SK-N-SH treated with all-trans-retinoic acid at 6 μM for 48 hours (cell line): ENCODE measurements around the gene CHD3.

ENCODE experiments used
- ATAC-seq: fragments of 200-7000 bp; cut with Tn5 transposase; 3 replicates; pipeline ENCODE4 v1.9.1; 2020; ENCODE audit warnings: mild to moderate bottlenecking, moderate library complexity
- ARNTL ChIP-seq: fragments of 450-650 bp; formaldehyde crosslinking; IDR thresholded peaks from 2 replicates; pipeline ENCODE4 v1.5.0; 2020; ENCODE audit warnings: low read depth, mild to moderate bottlenecking, moderate library complexity, borderline replicate concordance
- BACH2 ChIP-seq: fragments of 250-450 bp; sonication (Bioruptor Pico); IDR thresholded peaks from 2 replicates; pipeline ENCODE4 v1.9.0; 2021; ENCODE audit warnings: mild to moderate bottlenecking, borderline replicate concordance
- CREB5 ChIP-seq: fragments of 250-450 bp; sonication (Bioruptor Pico); IDR thresholded peaks from 2 replicates; pipeline ENCODE4 v1.5.1; 2020; ENCODE audit warnings: low read depth, mild to moderate bottlenecking, moderate library complexity
- CSDC2 ChIP-seq: fragments of 250-450 bp; sonication (Bioruptor Pico); IDR thresholded peaks from 2 replicates; pipeline ENCODE4 v1.5.0; 2020; ENCODE audit warnings: mild to moderate bottlenecking, moderate library complexity
- CSRNP3 ChIP-seq: fragments of 250-450 bp; sonication (Bioruptor Pico); IDR thresholded peaks from 2 replicates; pipeline ENCODE4 v1.5.1; 2021; ENCODE audit warnings: mild to moderate bottlenecking, moderate library complexity
- ESRRG ChIP-seq: fragments of 250-450 bp; sonication (Bioruptor Pico); IDR thresholded peaks from 2 replicates; pipeline ENCODE4 v1.6.1; 2021; ENCODE audit warnings: mild to moderate bottlenecking
- GLIS3 ChIP-seq: fragments of 250-450 bp; sonication (Bioruptor Pico); IDR thresholded peaks from 2 replicates; pipeline ENCODE4 v1.5.0; 2020; ENCODE audit warnings: mild to moderate bottlenecking, moderate library complexity
- ISL1 ChIP-seq: fragments of 250-450 bp; sonication (Bioruptor Pico); IDR thresholded peaks from 2 replicates; pipeline ENCODE4 v2.1.2; 2022; ENCODE audit warnings: mild to moderate bottlenecking, moderate library complexity
- OSR1 ChIP-seq: fragments of 250-450 bp; sonication (Bioruptor Pico); IDR thresholded peaks from 2 replicates; pipeline ENCODE4 v1.8.0; 2022; ENCODE audit warnings: moderate library complexity, mild to moderate bottlenecking, inconsistent platforms
- PATZ1 ChIP-seq: fragments of 250-450 bp; sonication (Bioruptor Pico); IDR thresholded peaks from 2 replicates; pipeline ENCODE4 v1.8.0; 2020; ENCODE audit warnings: mild to moderate bottlenecking, moderate library complexity, borderline replicate concordance
- POU6F1 ChIP-seq: fragments of 250-450 bp; sonication (Bioruptor Pico); IDR thresholded peaks from 2 replicates; pipeline ENCODE4 v1.8.0; 2021; ENCODE audit warnings: low read depth, mild to moderate bottlenecking, moderate library complexity, borderline replicate concordance
- SNAI2 ChIP-seq: fragments of 250-450 bp; sonication (Bioruptor Pico); IDR thresholded peaks from 2 replicates; pipeline ENCODE4 v1.5.0; 2020; ENCODE audit warnings: mild to moderate bottlenecking, moderate library complexity
- TCF4 ChIP-seq: fragments of 250-450 bp; sonication (Bioruptor Pico); IDR thresholded peaks from 2 replicates; pipeline ENCODE4 v1.8.0; 2021; ENCODE audit warnings: mild to moderate bottlenecking, moderate library complexity, borderline replicate concordance
- TOX ChIP-seq: fragments of 250-450 bp; sonication (Bioruptor Pico); IDR thresholded peaks from 2 replicates; pipeline ENCODE4 v1.8.0; 2021; ENCODE audit warnings: mild to moderate bottlenecking, moderate library complexity, borderline replicate concordance
- ZC3H10 ChIP-seq: fragments of 250-450 bp; sonication (Bioruptor Pico); IDR thresholded peaks from 2 replicates; pipeline ENCODE4 v1.5.1; 2021; ENCODE audit warnings: mild to moderate bottlenecking, moderate library complexity
- ZFP3 ChIP-seq: fragments of 250-450 bp; sonication (Bioruptor Pico); IDR thresholded peaks from 2 replicates; pipeline ENCODE4 v1.5.0; 2020; ENCODE audit warnings: mild to moderate bottlenecking, moderate library complexity
- ZFP30 ChIP-seq: fragments of 450-650 bp; formaldehyde crosslinking; IDR thresholded peaks from 2 replicates; pipeline ENCODE4 v1.5.0; 2022; ENCODE audit warnings: mild to moderate bottlenecking, moderate library complexity
- ZNF565 ChIP-seq: fragments of 450-650 bp; formaldehyde crosslinking; conservative IDR thresholded peaks from 2 replicates; pipeline ENCODE4 v1.5.0; 2020; ENCODE audit warnings: low read depth, mild to moderate bottlenecking, moderate library complexity
- ZNF70 ChIP-seq: fragments of 450-650 bp; formaldehyde crosslinking; IDR thresholded peaks from 2 replicates; pipeline ENCODE4 v1.5.0; 2020; ENCODE audit warnings: mild to moderate bottlenecking, moderate library complexity
- ZNF8 ChIP-seq: fragments of 450-650 bp; formaldehyde crosslinking; IDR thresholded peaks from 2 replicates; pipeline ENCODE4 v1.5.0; 2020; ENCODE audit warnings: mild to moderate bottlenecking, moderate library complexity
- TF ChIP-seq, protein P1 (sequence below): fragments of 250-450 bp; sonication (Bioruptor Pico); IDR thresholded peaks from 2 replicates; pipeline ENCODE4 v1.5.0; 2020; ENCODE audit warnings: mild to moderate bottlenecking, moderate library complexity

The CHD3 gene

GRCh38 chr17:7888184-7888920, at the start of gene CHD3:
CHD3 (plus strand) TSS chr17:7888789; CDS start chr17:7889001, 212 bp downstream.
- TF ChIP-seq ZNF565 = no peak
- peak; percentile 31 for ATAC-seq

- ATAC-seq = no peak
- TF ChIP-seq ZFP30 (CRISPR knock-in tag) (no peak), ARNTL (CRISPR knock-in tag) (no peak), BACH2 (CRISPR knock-in tag) (no peak)
These were observed 49.3 kb upstream of the CHD3 start for GRCh38 chr17:7839190-7839875.

- no peak for ATAC-seq
- no peak for TF ChIP-seq CSRNP3 (CRISPR knock-in tag)
- no peak for TF ChIP-seq ISL1
- no peak for TF ChIP-seq ZFP3 (CRISPR knock-in tag)
- TF ChIP-seq PATZ1 (CRISPR knock-in tag) = no peak
- no peak for TF ChIP-seq GLIS3 (CRISPR knock-in tag)
- no peak for TF ChIP-seq TCF4
- no peak for TF ChIP-seq ZC3H10
- TF ChIP-seq ARNTL (CRISPR knock-in tag) = no peak
- TF ChIP-seq POU6F1 (CRISPR knock-in tag) = no peak
These were observed 48.7 kb upstream of the CHD3 start for GRCh38 chr17:7839876-7840261.

DNA sequence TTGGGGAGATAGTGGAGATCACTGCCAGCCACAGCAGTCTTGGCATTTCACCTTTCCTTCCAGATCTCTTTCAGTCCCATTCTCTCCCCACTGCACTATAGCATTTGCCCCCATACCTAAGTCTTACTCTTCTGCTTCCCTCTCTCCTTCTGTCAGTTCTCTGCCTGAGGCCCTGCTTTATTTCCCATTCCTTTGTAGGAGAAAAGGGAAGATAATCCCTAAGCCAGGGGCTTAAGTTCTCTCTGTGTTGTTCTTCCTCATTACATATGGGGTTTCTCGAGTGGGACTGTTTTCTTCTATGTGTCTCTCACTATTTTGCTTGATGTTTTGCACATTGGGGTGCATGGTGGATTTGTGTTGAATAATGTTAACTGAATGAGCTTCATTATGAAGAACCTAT, 48.1 kb upstream of the CHD3 start:
- no peak for ATAC-seq

More for the DNA sequence above, 48.1 kb upstream of the CHD3 start:
- no peak for TF ChIP-seq PATZ1 (CRISPR knock-in tag)
- no peak for TF ChIP-seq ZFP3 (CRISPR knock-in tag)
- TF ChIP-seq, protein P1, sequence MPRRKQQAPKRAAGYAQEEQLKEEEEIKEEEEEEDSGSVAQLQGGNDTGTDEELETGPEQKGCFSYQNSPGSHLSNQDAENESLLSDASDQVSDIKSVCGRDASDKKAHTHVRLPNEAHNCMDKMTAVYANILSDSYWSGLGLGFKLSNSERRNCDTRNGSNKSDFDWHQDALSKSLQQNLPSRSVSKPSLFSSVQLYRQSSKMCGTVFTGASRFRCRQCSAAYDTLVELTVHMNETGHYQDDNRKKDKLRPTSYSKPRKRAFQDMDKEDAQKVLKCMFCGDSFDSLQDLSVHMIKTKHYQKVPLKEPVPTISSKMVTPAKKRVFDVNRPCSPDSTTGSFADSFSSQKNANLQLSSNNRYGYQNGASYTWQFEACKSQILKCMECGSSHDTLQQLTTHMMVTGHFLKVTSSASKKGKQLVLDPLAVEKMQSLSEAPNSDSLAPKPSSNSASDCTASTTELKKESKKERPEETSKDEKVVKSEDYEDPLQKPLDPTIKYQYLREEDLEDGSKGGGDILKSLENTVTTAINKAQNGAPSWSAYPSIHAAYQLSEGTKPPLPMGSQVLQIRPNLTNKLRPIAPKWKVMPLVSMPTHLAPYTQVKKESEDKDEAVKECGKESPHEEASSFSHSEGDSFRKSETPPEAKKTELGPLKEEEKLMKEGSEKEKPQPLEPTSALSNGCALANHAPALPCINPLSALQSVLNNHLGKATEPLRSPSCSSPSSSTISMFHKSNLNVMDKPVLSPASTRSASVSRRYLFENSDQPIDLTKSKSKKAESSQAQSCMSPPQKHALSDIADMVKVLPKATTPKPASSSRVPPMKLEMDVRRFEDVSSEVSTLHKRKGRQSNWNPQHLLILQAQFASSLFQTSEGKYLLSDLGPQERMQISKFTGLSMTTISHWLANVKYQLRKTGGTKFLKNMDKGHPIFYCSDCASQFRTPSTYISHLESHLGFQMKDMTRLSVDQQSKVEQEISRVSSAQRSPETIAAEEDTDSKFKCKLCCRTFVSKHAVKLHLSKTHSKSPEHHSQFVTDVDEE (CRISPR knock-in tag) = no peak
- TF ChIP-seq ZNF8 (CRISPR knock-in tag) = no peak
- TF ChIP-seq POU6F1 (CRISPR knock-in tag) = no peak
- TF ChIP-seq ISL1 = no peak
- no peak for TF ChIP-seq SNAI2 (CRISPR knock-in tag)
- no peak for TF ChIP-seq OSR1 (CRISPR knock-in tag)
- TF ChIP-seq CSDC2 = no peak
- TF ChIP-seq ESRRG (CRISPR knock-in tag) = no peak
- TF ChIP-seq TOX (CRISPR knock-in tag) = no peak
- no peak for TF ChIP-seq CREB5
- TF ChIP-seq ZC3H10 = no peak
- no peak for TF ChIP-seq BACH2 (CRISPR knock-in tag)
- TF ChIP-seq ZFP30 (CRISPR knock-in tag) = no peak
- no peak for TF ChIP-seq ZNF70 (CRISPR knock-in tag)
